ENCODE results near the gene NCAPH2. TPM values are rescaled to one million over a fixed set of nuclear protein-coding genes. Genes with fewer than 3 reads are reported as not detected.

The NCAPH2 gene
- total RNA-seq, 2 donors from 2014 or later: 30.6 to 35.9 TPM

DNA sequence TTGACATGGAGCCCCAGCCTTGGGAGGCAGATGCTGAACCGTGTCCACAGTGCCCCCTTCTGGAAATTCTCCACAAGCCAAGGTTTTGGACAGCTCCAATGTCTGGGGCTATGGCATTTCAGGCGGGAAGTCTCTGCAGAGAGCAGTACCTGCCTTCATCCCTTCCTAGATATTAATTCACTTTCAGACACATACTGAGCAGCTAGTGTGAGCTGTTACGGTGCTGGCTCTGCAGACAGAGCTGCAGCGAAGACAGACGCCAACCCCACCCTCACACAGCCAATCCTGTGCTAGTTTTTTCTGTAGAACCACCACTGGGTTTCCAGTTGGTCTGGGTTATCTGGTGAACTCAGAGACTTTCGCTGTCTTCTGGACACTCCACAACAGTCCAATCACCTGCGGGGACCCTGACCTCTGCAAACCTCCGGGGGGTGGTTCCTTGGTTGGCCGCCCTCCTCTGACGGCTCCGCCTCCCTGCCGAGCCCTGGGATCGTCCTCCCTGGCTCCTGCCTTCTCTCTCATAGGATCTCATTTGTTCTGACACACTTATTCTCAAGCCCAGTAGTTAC is 9.6 kb upstream of the NCAPH2 start:
- Histone ChIP-seq H3K9me3 (no peaks in the 10 kb centered on the region), H3K4me1 (peaks cover 11% of the 10 kb centered on the region), H3K4me3 (no peak overlapping the region), H3K36me3 (replicated peaks in 1 of 2; ENCODE audit: insufficient read depth in 1 of 2, low read depth in 2 of 2) (peaks cover 0 to 2% of the 10 kb centered on the region in 2 donors), H3K27ac (peak overlapping the region in 3 of 4 donors; percentile 16 to 52 (median 29)), H3K27me3 (no peaks in the 10 kb centered on the region)
- TF ChIP-seq, protein P1, sequence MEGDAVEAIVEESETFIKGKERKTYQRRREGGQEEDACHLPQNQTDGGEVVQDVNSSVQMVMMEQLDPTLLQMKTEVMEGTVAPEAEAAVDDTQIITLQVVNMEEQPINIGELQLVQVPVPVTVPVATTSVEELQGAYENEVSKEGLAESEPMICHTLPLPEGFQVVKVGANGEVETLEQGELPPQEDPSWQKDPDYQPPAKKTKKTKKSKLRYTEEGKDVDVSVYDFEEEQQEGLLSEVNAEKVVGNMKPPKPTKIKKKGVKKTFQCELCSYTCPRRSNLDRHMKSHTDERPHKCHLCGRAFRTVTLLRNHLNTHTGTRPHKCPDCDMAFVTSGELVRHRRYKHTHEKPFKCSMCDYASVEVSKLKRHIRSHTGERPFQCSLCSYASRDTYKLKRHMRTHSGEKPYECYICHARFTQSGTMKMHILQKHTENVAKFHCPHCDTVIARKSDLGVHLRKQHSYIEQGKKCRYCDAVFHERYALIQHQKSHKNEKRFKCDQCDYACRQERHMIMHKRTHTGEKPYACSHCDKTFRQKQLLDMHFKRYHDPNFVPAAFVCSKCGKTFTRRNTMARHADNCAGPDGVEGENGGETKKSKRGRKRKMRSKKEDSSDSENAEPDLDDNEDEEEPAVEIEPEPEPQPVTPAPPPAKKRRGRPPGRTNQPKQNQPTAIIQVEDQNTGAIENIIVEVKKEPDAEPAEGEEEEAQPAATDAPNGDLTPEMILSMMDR (IDR thresholded peaks at IDR 0.05): peak; percentile 54 to 83 (median 78)
- TF ChIP-seq POLR2A (IDR thresholded peaks at IDR 0.05): no peak
- peak; percentile 85 to 87 (median 86) for DNase-seq
- 7% methylated on average over 13 of the region's 13 CpGs for WGBS, 2 donors
- ATAC-seq: peak; percentile 94
- intact Hi-C loops (cut with DNase I): no loop called here

DNA sequence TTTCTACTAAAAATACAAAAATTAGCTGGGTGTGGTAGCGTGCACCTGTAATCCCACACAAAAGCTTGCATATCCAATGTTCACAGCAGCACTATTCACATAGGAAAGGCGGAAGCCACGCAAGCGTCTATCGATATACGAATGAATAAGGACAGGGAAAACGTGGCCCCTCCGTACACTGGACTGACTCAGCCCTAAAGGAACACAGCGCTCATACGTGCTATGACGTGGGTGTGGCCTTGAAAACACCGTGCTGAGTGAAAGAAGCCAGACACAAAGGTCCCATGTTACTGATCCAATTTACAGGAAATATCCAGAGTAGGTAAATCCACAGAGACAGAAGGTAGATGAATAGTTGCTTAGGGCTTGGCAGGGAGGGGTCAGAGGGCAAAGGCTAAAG is 7.6 kb upstream of the NCAPH2 start:
- DNase-seq (no peak), ATAC-seq (no peak)
- TF ChIP-seq, protein P1 (IDR thresholded peaks at IDR 0.05): no peak
- no peak for TF ChIP-seq POLR2A (IDR thresholded peaks at IDR 0.05)
- H3K4me3 ChIP-seq: no peak overlapping the region
- WGBS, 2 donors: 81 to 87% methylated on average over 12 of the region's 12 CpGs
- H3K9me3 ChIP-seq: no peaks in the 10 kb centered on the region
- no peak overlapping the region for H3K27ac ChIP-seq
- H3K36me3 ChIP-seq (replicated peaks in 1 of 2; ENCODE audit: insufficient read depth in 1 of 2, low read depth in 2 of 2): peaks cover 0 to 2% of the 10 kb centered on the region in 2 donors
- intact Hi-C loops (cut with DNase I): loop anchor here (5.0 to 10.0 kb wide), 2 partner anchors 33 to 256 kb away; partner anchors contain the start of gene TUBGCP6
- no peaks in the 10 kb centered on the region for H3K27me3 ChIP-seq
- H3K4me1 ChIP-seq: peaks cover 22% of the 10 kb centered on the region

DNA sequence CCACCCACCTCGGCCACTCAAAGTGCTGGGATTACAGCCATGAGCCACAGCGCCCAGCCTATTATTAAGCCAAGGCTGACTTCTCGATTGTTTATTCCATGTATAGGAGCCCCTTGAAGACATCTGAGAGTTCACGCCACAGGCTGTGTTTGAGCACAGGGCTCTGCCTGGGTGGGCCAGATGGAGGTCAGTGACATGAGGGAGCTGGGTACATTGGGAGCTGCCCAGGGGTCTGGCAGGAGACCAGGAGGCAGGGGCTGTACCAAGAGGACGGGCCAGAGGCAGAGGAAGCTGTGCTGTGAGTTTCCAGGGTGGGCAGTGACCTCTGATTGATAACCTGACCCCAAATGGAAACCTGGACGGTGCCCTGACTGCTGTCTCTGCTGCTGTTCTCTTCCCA is 5.9 kb upstream of the NCAPH2 start:
- no peak for TF ChIP-seq POLR2A (IDR thresholded peaks at IDR 0.05)
- TF ChIP-seq, protein P1 (IDR thresholded peaks at IDR 0.05): no peak
- 84 to 86% methylated on average over 4 to 6 of the region's 6 CpGs for WGBS, 2 donors
- ATAC-seq: no peak
- H3K36me3 ChIP-seq (replicated peaks in 1 of 2; ENCODE audit: insufficient read depth in 1 of 2, low read depth in 2 of 2): peaks cover 0 to 2% of the 10 kb centered on the region in 2 donors
- no peaks in the 10 kb centered on the region for H3K9me3 ChIP-seq
- H3K27ac ChIP-seq: no peak overlapping the region
- H3K4me1 ChIP-seq: peaks cover 38% of the 10 kb centered on the region
- no peak overlapping the region for H3K4me3 ChIP-seq
- no peak for DNase-seq
- intact Hi-C loops (cut with DNase I): loop anchor here (5.0 to 10.0 kb wide), 2 partner anchors 35 to 257 kb away; partner anchors contain the start of gene TUBGCP6
- no peaks in the 10 kb centered on the region for H3K27me3 ChIP-seq

DNA sequence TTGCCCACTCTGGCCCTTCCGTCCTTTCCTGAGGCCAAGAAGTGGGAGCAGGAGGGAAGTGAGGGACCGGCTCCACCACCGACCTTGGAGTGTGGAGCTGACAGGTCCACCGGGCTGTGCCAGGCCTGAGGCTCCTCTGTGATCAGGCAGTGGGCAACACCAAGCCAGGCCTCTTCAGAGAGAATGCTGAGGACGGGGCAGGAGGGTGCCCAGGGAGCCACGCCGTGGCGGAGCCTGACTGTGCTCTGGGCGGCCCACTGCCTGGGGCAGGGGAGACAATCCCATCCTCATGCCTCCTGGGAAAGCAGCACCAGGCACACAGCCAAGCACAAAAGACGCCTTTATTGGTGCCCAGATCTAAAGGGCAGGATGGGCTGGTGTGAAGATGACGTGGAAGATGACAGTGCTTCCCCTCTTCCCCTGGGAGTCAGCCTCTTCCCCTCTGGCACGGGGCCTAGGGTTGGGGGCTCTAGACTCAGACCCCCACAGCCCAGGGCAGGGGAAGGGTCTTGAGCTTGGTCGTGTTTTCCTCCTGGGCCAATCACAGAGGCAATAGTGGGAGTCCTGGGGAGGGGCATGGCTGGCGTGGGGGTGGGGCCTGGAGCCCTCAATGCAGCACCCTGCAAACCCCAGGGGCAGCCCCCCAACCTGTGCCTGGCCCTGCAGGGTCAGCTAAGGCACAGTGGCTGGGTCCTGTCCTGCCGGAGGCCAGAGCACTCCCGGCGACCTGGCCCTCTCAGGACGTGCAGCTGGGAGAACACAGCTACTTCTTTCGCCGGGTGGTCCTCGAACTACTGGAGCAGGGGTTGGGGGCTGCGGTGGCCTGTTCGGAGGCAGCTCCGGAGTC is 5.2 kb upstream of the NCAPH2 start:
- H3K27ac ChIP-seq: no peak overlapping the region
- H3K36me3 ChIP-seq (replicated peaks in 1 of 2; ENCODE audit: insufficient read depth in 1 of 2, low read depth in 2 of 2): peaks cover 0 to 2% of the 10 kb centered on the region in 2 donors
- 82 to 87% methylated on average over 16 to 21 of the region's 24 CpGs for WGBS, 2 donors
- H3K27me3 ChIP-seq: no peaks in the 10 kb centered on the region
- TF ChIP-seq POLR2A (IDR thresholded peaks at IDR 0.05): no peak
- TF ChIP-seq, protein P1 (IDR thresholded peaks at IDR 0.05): no peak
- H3K4me3 ChIP-seq: no peak overlapping the region
- DNase-seq (peak in 1 of 4 donors; percentile 16), ATAC-seq (no peak)
- H3K4me1 ChIP-seq: peaks cover 38% of the 10 kb centered on the region
- H3K9me3 ChIP-seq: no peaks in the 10 kb centered on the region
- intact Hi-C loops (cut with DNase I): loop anchor here (5.0 to 10.0 kb wide), 2 partner anchors 36 to 258 kb away; partner anchors contain the start of gene TUBGCP6
